ENCODE measurements around the gene CACNG4.

The CACNG4 gene

GRCh38 chr17:66978514-66979061 is 14.1 kb downstream of the CACNG4 start:
- Histone ChIP-seq H2AFZ (ENCODE audit: low read length) (no peak overlapping the region), H3K4me1 (ENCODE audit: insufficient read depth, low read length, poor library complexity, severe bottlenecking) (no peaks in the 10 kb centered on the region), H3F3A (ENCODE audit: low read depth) (no peaks in the 10 kb centered on the region), H4K20me1 (ENCODE audit: insufficient read depth, low read length, poor library complexity, severe bottlenecking) (no peaks in the 10 kb centered on the region), H3K36me3 (ENCODE audit: insufficient read depth, low read length) (no peaks in the 10 kb centered on the region), H3K79me2 (ENCODE audit: insufficient read depth, low read length) (no peaks in the 10 kb centered on the region), H3K4me3 (ENCODE audit: low read length, poor library complexity, severe bottlenecking) (no peak overlapping the region), H3K9ac (ENCODE audit: low read depth, low read length, poor library complexity, severe bottlenecking) (no peak overlapping the region), H3K27me3 (ENCODE audit: insufficient read depth, low read length, poor library complexity, severe bottlenecking) (no peaks in the 10 kb centered on the region), H3K4me2 (ENCODE audit: low read depth, low read length, poor library complexity, severe bottlenecking) (no peak overlapping the region), H3K9me3 (ENCODE audit: insufficient read depth, low read depth, low read length) (no peaks in the 10 kb centered on the region), H3K9me2 (replicated peaks; ENCODE audit: low read depth, low read length) (no peaks in the 10 kb centered on the region)
- TF ChIP-seq EZH2phosphoT487 (IDR thresholded peaks at IDR 0.05; ENCODE audit: borderline replicate concordance) (no peak), CTCF (conservative IDR thresholded peaks at IDR 0.05; ENCODE audit: low read length) (no peak)

GRCh38 chr17:66980896-66981295 is 16.4 kb downstream of the CACNG4 start:
- TF ChIP-seq EZH2phosphoT487 (IDR thresholded peaks at IDR 0.05; ENCODE audit: borderline replicate concordance) (no peak), CTCF (conservative IDR thresholded peaks at IDR 0.05; ENCODE audit: low read length) (no peak)
- Histone ChIP-seq H3K4me1 (ENCODE audit: insufficient read depth, low read length, poor library complexity, severe bottlenecking) (no peaks in the 10 kb centered on the region), H3K27me3 (ENCODE audit: insufficient read depth, low read length, poor library complexity, severe bottlenecking) (no peaks in the 10 kb centered on the region)

GRCh38 chr17:66981983-66982508 is 17.5 kb downstream of the CACNG4 start:
- no peak overlapping the region for H3K4me3 ChIP-seq (ENCODE audit: low read length, poor library complexity, severe bottlenecking)
- no peak overlapping the region for H2AFZ ChIP-seq (ENCODE audit: low read length)
- no peaks in the 10 kb centered on the region for H3K36me3 ChIP-seq (ENCODE audit: insufficient read depth, low read length)
- no peaks in the 10 kb centered on the region for H3K9me3 ChIP-seq (ENCODE audit: insufficient read depth, low read depth, low read length)
- H3K27me3 ChIP-seq (ENCODE audit: insufficient read depth, low read length, poor library complexity, severe bottlenecking) = no peaks in the 10 kb centered on the region
- H3K79me2 ChIP-seq (ENCODE audit: insufficient read depth, low read length) = no peaks in the 10 kb centered on the region
- no peaks in the 10 kb centered on the region for H3K9me2 ChIP-seq (replicated peaks; ENCODE audit: low read depth, low read length)
- no peaks in the 10 kb centered on the region for H3F3A ChIP-seq (ENCODE audit: low read depth)
- H4K20me1 ChIP-seq (ENCODE audit: insufficient read depth, low read length, poor library complexity, severe bottlenecking) = no peaks in the 10 kb centered on the region
- no peak overlapping the region for H3K9ac ChIP-seq (ENCODE audit: low read depth, low read length, poor library complexity, severe bottlenecking)
- no peaks in the 10 kb centered on the region for H3K4me1 ChIP-seq (ENCODE audit: insufficient read depth, low read length, poor library complexity, severe bottlenecking)
- H3K4me2 ChIP-seq (ENCODE audit: low read depth, low read length, poor library complexity, severe bottlenecking) = no peak overlapping the region
- TF ChIP-seq EZH2phosphoT487 (IDR thresholded peaks at IDR 0.05; ENCODE audit: borderline replicate concordance) = no peak
- TF ChIP-seq CTCF (conservative IDR thresholded peaks at IDR 0.05; ENCODE audit: low read length) = no peak

More at GRCh38 chr17:66980896-66981295, 16.4 kb downstream of the CACNG4 start:
- H3K9me2 ChIP-seq (replicated peaks; ENCODE audit: low read depth, low read length) = no peaks in the 10 kb centered on the region
- H3F3A ChIP-seq (ENCODE audit: low read depth) = no peaks in the 10 kb centered on the region
- H3K79me2 ChIP-seq (ENCODE audit: insufficient read depth, low read length) = no peaks in the 10 kb centered on the region
- no peak overlapping the region for H3K4me2 ChIP-seq (ENCODE audit: low read depth, low read length, poor library complexity, severe bottlenecking)
- no peak overlapping the region for H2AFZ ChIP-seq (ENCODE audit: low read length)
- H3K9me3 ChIP-seq (ENCODE audit: insufficient read depth, low read depth, low read length) = no peaks in the 10 kb centered on the region
- H3K36me3 ChIP-seq (ENCODE audit: insufficient read depth, low read length) = no peaks in the 10 kb centered on the region
- H3K9ac ChIP-seq (ENCODE audit: low read depth, low read length, poor library complexity, severe bottlenecking) = no peak overlapping the region
- no peak overlapping the region for H3K4me3 ChIP-seq (ENCODE audit: low read length, poor library complexity, severe bottlenecking)
- no peaks in the 10 kb centered on the region for H4K20me1 ChIP-seq (ENCODE audit: insufficient read depth, low read length, poor library complexity, severe bottlenecking)
